Mesodermal cell (in vitro differentiated cells): ENCODE measurements around the gene OGDH.
A peak's percentile ranks its signal among the peaks of the same experiment; 100 is the strongest.

Experiments
- H3K27ac ChIP-seq: 2 replicates; pipeline ENCODE4 v1.7.0; 2013; ENCODE audit warnings: mild to moderate bottlenecking, low read depth, low read length, moderate library complexity; ENCODE audit not compliant: severe bottlenecking
- H3K36me3 ChIP-seq: 2 replicates; pipeline ENCODE4 v1.7.1; 2013; ENCODE audit warnings: mild to moderate bottlenecking, low read length, moderate library complexity; ENCODE audit not compliant: control insufficient read depth, insufficient read depth
- H3K4me1 ChIP-seq: one replicate; pipeline ENCODE4 v1.7.1; 2013; ENCODE audit warnings: mild to moderate bottlenecking, low read length; ENCODE audit not compliant: insufficient read depth, control insufficient read depth, poor library complexity, severe bottlenecking
- H3K4me3 ChIP-seq: 2 replicates; pipeline ENCODE4 v1.7.0; 2013; ENCODE audit warnings: low read length, control low read depth, mild to moderate bottlenecking; ENCODE audit not compliant: insufficient read depth, poor library complexity, severe bottlenecking; ENCODE audit errors: extremely low read depth
- H3K9me3 ChIP-seq: 2 replicates; pipeline ENCODE4 v1.7.1; 2013; ENCODE audit warnings: mild to moderate bottlenecking, low read length, moderate library complexity; ENCODE audit not compliant: control insufficient read depth
- WGBS, 2 experiments: methylation state at CpG; one replicate each; pipeline ENCODE4 v1.1.5; 2013; ENCODE audit warnings: missing lambda C conversion rate in 2 of 2; ENCODE audit not compliant: insufficient coverage in 2 of 2; 5-methylcytosine and 5-hydroxymethylcytosine counted together

The OGDH gene

DNA sequence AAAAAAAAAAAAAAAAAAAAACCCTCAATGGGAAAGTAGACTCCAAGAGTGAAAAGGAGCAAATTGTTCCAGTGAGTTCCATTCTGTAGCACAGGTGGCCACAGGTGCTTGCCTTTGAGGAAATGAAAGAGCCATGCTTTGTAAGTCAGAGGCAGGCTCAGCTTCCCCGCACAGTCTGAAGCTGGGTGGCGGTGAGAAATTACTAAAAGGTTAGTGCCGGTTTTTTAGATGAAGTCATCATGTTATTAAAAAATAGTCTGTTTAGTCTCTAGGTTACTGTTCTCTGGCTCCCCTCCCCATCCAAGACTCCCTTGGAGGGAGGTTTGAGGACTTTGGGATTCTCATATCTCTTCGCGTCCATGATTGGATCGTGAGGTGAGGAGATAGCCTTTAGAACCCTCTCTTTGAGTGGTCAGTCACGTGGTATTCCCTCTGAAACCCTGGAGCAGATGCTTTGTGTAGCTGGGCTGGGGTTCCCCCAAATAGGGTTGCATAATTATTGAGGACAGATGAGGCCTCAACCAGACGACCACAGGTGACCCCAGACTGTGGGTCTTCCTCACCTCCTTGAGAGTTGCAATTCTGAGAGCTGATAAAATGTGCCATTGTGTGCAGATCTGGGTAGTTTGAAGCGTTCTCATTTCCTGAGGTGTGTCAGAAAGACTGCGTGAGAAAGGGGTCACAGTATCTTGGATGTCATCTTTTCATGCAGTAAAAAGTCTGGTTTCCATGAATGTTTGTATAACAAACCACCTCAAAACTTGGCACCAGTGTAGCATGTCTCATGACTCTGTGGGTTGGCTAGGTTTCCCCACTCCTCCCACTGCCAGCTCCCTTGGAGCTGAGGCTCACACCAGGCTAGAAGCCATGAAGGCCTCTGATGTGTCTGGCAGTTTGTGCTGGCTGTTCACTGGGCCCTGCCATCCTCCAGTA is 27.1 kb downstream of the OGDH start:
- WGBS, 2 experiments, result 94 to 100% methylated on average over 5 to 6 of the region's 10 CpGs
- H3K27ac ChIP-seq, result no peak overlapping the region

DNA sequence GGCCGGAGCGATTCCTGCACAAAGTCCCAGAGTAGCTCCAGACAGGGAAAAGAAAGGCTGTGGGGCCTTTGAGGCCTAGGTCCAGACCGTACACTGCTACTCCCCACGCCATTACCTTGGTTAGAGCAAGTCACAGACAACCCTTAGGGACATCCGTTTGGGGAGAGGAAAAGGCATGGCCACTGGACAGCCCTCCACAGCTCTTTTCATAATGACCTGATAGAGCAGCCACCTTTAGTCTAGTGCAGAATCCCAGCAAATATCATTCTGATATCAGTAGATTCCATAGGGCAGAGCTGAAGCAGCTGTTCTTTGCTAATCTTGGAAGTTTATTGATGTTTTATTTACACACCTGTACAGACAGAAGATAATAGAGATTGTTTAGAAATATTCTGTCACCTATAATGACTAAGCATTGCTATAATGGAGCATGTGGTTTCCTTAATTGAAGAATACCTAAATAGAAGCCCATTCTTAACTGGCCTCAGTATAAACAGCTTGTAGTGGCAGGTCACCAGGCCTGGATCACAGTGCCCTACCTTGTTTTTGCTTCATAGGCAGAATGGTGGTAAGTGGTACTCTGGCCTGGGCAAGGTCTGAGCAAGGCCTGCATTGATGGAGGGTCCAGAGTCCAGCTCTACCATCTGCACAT is 27.9 kb downstream of the OGDH start:
- WGBS, 2 experiments, result 100% methylated on average over 4 to 5 of the region's 5 CpGs
- Histone ChIP-seq H3K36me3 (peaks cover 34% of the 10 kb centered on the region), H3K4me1 (peaks cover 31% of the 10 kb centered on the region), H3K9me3 (no peaks in the 10 kb centered on the region), H3K27ac (no peak overlapping the region), H3K4me3 (no peak overlapping the region)

More for the DNA sequence above, 27.1 kb downstream of the OGDH start:
- Histone ChIP-seq H3K4me1 (peaks cover 23% of the 10 kb centered on the region), H3K9me3 (no peaks in the 10 kb centered on the region), H3K36me3 (peaks cover 42% of the 10 kb centered on the region), H3K4me3 (no peak overlapping the region)

- WGBS, 2 experiments, result 89 to 97% methylated on average over 6 to 13 of the region's 14 CpGs
- no peak overlapping the region for H3K4me3 ChIP-seq
Observed at GRCh38 chr7:44634839-44635591, 28.6 kb downstream of the OGDH start.

GRCh38 chr7:44636041-44636584 is 29.7 kb downstream of the OGDH start:
- Histone ChIP-seq H3K4me3 (no peak overlapping the region), H3K9me3 (no peaks in the 10 kb centered on the region), H3K4me1 (peaks cover 37% of the 10 kb centered on the region), H3K27ac (no peak overlapping the region), H3K36me3 (peaks cover 18% of the 10 kb centered on the region)
- 72 to 100% methylated on average over 2 to 3 of the region's 3 CpGs for WGBS, 2 experiments

More at GRCh38 chr7:44634839-44635591, 28.6 kb downstream of the OGDH start:
- Histone ChIP-seq H3K27ac (no peak overlapping the region), H3K9me3 (no peaks in the 10 kb centered on the region), H3K4me1 (peaks cover 38% of the 10 kb centered on the region), H3K36me3 (peaks cover 27% of the 10 kb centered on the region)

DNA sequence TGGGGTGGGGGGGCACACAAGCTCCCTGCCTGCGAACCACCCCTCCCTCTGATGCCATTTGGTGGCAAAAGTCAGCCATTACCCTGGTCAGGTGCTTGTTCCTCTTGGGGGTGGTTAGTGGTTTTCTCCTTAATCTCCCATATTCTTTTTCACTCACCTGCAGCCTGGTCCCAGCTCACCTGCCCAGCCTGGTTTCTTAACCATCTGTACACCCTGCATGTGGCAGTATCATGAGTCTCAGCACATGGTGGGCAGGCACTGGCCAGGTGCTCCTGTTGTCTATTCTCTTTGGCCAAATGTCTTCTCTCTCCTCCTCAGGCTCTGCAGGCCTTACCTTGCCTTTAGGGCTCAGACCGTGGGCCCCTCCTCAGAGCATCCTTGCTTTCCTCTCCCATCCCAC is 30.5 kb downstream of the OGDH start:
- Histone ChIP-seq H3K36me3 (peaks cover 19% of the 10 kb centered on the region), H3K4me3 (no peak overlapping the region), H3K4me1 (peaks cover 33% of the 10 kb centered on the region), H3K9me3 (no peaks in the 10 kb centered on the region), H3K27ac (no peak overlapping the region)
- WGBS, 2 experiments, result 86 to 100% methylated on average over 1 of the region's 2 CpGs

DNA sequence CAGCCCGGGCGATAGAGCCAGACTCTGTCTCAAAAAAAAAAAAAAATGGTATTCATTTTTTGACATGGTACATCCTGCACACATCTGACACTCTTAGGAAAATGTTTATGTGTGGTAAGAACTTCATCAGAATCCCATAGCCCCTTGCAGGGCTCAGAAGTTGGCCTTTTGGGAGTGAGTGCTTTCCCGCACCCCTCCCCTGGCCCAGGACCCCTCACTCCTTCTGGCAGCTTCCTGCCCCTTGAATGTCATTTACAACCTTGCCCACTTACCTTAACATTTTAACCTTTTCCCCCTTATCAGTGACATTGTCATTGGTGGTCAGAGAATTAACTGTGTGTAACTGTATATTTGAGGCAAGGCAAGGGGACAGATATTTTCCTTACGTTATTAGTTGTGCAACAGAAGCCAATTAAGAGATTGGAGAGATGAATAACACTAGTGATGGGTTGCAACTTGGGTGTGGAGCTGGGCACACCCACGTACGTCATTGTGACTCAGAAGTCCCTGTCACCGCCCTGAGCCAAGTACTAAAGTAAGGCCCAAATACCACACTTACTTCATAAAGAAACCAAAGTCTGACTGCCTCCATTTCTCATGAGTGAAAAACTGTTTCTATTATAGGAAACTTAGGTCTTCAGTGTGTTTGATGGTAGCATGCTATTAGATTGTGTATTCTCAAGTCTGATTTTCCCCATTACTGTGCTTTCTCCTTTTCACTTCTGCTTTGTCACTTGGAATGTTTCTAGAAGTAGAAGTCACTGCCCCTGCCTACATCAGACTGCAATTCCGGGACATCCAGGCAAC is 31.6 kb downstream of the OGDH start:
- peaks cover 16% of the 10 kb centered on the region for H3K36me3 ChIP-seq
- H3K27ac ChIP-seq, result peak overlapping the region; percentile 93
- H3K9me3 ChIP-seq, result no peaks in the 10 kb centered on the region
- peaks cover 33% of the 10 kb centered on the region for H3K4me1 ChIP-seq
- WGBS, 2 experiments, result 93 to 100% methylated on average over 3 to 4 of the region's 8 CpGs
- H3K4me3 ChIP-seq, result no peak overlapping the region

GRCh38 chr7:44638611-44639557 is 32.5 kb downstream of the OGDH start:
- H3K4me3 ChIP-seq, result no peak overlapping the region

GRCh38 chr7:44639671-44640321 is 33.4 kb downstream of the OGDH start:
- peaks cover 33% of the 10 kb centered on the region for H3K4me1 ChIP-seq
- peak overlapping the region; percentile 93 for H3K27ac ChIP-seq
- peak overlapping the region; percentile 2 for H3K4me3 ChIP-seq
- H3K36me3 ChIP-seq, result peaks cover 12% of the 10 kb centered on the region
- no peaks in the 10 kb centered on the region for H3K9me3 ChIP-seq
- 62 to 75% methylated on average over 6 to 8 of the region's 8 CpGs for WGBS, 2 experiments

More at GRCh38 chr7:44638611-44639557, 32.5 kb downstream of the OGDH start:
- 87 to 92% methylated on average over 3 to 4 of the region's 5 CpGs for WGBS, 2 experiments
- peak overlapping the region; percentile 93 for H3K27ac ChIP-seq
- H3K36me3 ChIP-seq, result peaks cover 12% of the 10 kb centered on the region
- peaks cover 33% of the 10 kb centered on the region for H3K4me1 ChIP-seq
- H3K9me3 ChIP-seq, result no peaks in the 10 kb centered on the region

DNA sequence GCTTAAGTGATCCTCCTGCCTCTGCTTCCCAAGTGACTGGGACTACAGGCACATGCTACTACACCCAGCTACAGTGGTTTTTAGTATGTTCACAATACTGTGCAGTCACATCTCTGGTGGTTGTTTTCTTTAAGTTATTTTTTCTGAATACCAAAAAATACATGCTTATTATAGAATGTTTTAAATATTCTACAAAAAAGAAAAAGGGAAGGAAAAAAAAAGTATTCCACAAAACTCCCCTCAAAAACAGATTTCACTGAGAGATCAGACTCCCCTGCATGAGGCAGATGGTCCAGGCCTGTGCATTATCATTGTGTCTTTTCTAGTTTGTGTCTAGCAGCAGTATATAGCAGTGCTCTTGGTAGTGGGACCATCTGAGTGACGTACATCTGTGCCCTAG is 36.8 kb downstream of the OGDH start:
- WGBS, 2 experiments, result 88% methylated on average over 1 of the region's 1 CpG; no CpG with 5 or more reads in 1 of the 2 experiments
- H3K4me1 ChIP-seq, result peaks cover 24% of the 10 kb centered on the region
- H3K9me3 ChIP-seq, result no peaks in the 10 kb centered on the region
- peaks cover 29% of the 10 kb centered on the region for H3K36me3 ChIP-seq
- no peak overlapping the region for H3K27ac ChIP-seq
- no peak overlapping the region for H3K4me3 ChIP-seq
